Measurements from ENCODE around the gene AKAP11.

The AKAP11 gene

GRCh38 chr13:42333613-42334328 is 61.8 kb downstream of the AKAP11 start:
- no peak overlapping the region for H3K4me3 ChIP-seq (ENCODE audit: low read depth, low read length)
- peak; percentile 67 for DNase-seq (ENCODE audit: low read depth, low spot score)
- TF ChIP-seq CTCF (IDR thresholded peaks at IDR 0.05; ENCODE audit: low read depth, low read length): peak; percentile 79
- in situ Hi-C loops (cut with HindIII; ENCODE audit: low sequenced_read_pairs): no loop called here

- DNase-seq (ENCODE audit: low read depth, low spot score): no peak
- no peak for TF ChIP-seq CTCF (IDR thresholded peaks at IDR 0.05; ENCODE audit: low read depth, low read length)
- in situ Hi-C loops (cut with HindIII; ENCODE audit: low sequenced_read_pairs): no loop called here
- H3K4me3 ChIP-seq (ENCODE audit: low read depth, low read length): no peak overlapping the region
Observed at GRCh38 chr13:42334329-42334706, 62.4 kb downstream of the AKAP11 start.

- in situ Hi-C loops (cut with HindIII; ENCODE audit: low sequenced_read_pairs): no loop called here
- TF ChIP-seq CTCF (IDR thresholded peaks at IDR 0.05; ENCODE audit: low read depth, low read length): no peak
- DNase-seq (ENCODE audit: low read depth, low spot score): peak; percentile 20
- H3K4me3 ChIP-seq (ENCODE audit: low read depth, low read length): no peak overlapping the region
Observed at GRCh38 chr13:42337808-42338600, 66.1 kb downstream of the AKAP11 start.

- no peak for DNase-seq (ENCODE audit: low read depth, low spot score)
- in situ Hi-C loops (cut with HindIII; ENCODE audit: low sequenced_read_pairs): no loop called here
- TF ChIP-seq CTCF (IDR thresholded peaks at IDR 0.05; ENCODE audit: low read depth, low read length): no peak
- H3K4me3 ChIP-seq (ENCODE audit: low read depth, low read length): no peak overlapping the region
Observed at GRCh38 chr13:42345367-42345766, 73.4 kb downstream of the AKAP11 start.

GRCh38 chr13:42348576-42348975 is 76.6 kb downstream of the AKAP11 start:
- in situ Hi-C loops (cut with HindIII; ENCODE audit: low sequenced_read_pairs): no loop called here
- TF ChIP-seq CTCF (IDR thresholded peaks at IDR 0.05; ENCODE audit: low read depth, low read length): no peak
- DNase-seq (ENCODE audit: low read depth, low spot score): no peak
- no peak overlapping the region for H3K4me3 ChIP-seq (ENCODE audit: low read depth, low read length)

- no peak overlapping the region for H3K4me3 ChIP-seq (ENCODE audit: low read depth, low read length)
- in situ Hi-C loops (cut with HindIII; ENCODE audit: low sequenced_read_pairs): no loop called here
- no peak for TF ChIP-seq CTCF (IDR thresholded peaks at IDR 0.05; ENCODE audit: low read depth, low read length)
- no peak for DNase-seq (ENCODE audit: low read depth, low spot score)
Observed at GRCh38 chr13:42350141-42350540, 78.2 kb downstream of the AKAP11 start.

Measured in astrocyte of the spinal cord (primary cell).